Measurements from ENCODE around the gene KRTAP3-1. TPM values are rescaled to one million over a fixed set of nuclear protein-coding genes. Genes with fewer than 3 reads are reported as not detected.

KRTAP3-1 gene
- total RNA-seq, 2 donors from 2014 or later, result not detected

GRCh38 chr17:40992666-40993065 lies 16.3 kb downstream of the KRTAP3-1 start:
- no peaks in the 10 kb centered on the region for H3K9me3 ChIP-seq
- no peaks in the 10 kb centered on the region for H3K36me3 ChIP-seq
- H3K4me3 ChIP-seq, result no peak overlapping the region
- ATAC-seq (ENCODE audit: insufficient number of reproducible peaks, low FRiP score, low read depth), result no peak
- no peak overlapping the region for H3K27ac ChIP-seq
- no peaks in the 10 kb centered on the region for H3K4me1 ChIP-seq (ENCODE audit: control insufficient read depth in 1 of 2, low read depth in 2 of 2)
- no peak for TF ChIP-seq CTCF (IDR thresholded peaks at IDR 0.05)
- H3K27me3 ChIP-seq (replicated peaks; ENCODE audit: insufficient read depth), result no peaks in the 10 kb centered on the region
- DNase-seq (ENCODE audit: low spot score), result no peak

GRCh38 chr17:40986920-40987319 lies 22.0 kb downstream of the KRTAP3-1 start:
- H3K9me3 ChIP-seq, result no peaks in the 10 kb centered on the region
- ATAC-seq (ENCODE audit: insufficient number of reproducible peaks, low FRiP score, low read depth) (no peak), DNase-seq (ENCODE audit: low spot score) (no peak)
- no peak for TF ChIP-seq CTCF (IDR thresholded peaks at IDR 0.05)
- no peak overlapping the region for H3K27ac ChIP-seq
- no peak overlapping the region for H3K4me3 ChIP-seq
- H3K27me3 ChIP-seq (replicated peaks; ENCODE audit: insufficient read depth), result no peaks in the 10 kb centered on the region
- no peaks in the 10 kb centered on the region for H3K4me1 ChIP-seq (ENCODE audit: control insufficient read depth in 1 of 2, low read depth in 2 of 2)
- H3K36me3 ChIP-seq, result no peaks in the 10 kb centered on the region

- H3K9me3 ChIP-seq, result no peaks in the 10 kb centered on the region
- no peak within 1 kb of the TSS for H3K4me3 ChIP-seq
- peaks cover 0 to 3% of the 10 kb centered on the region in 2 donors for H3K4me1 ChIP-seq (ENCODE audit: control insufficient read depth in 1 of 2, low read depth in 2 of 2)
- no peak for TF ChIP-seq CTCF (IDR thresholded peaks at IDR 0.05)
- no peak within 1 kb of the TSS for H3K27ac ChIP-seq
- DNase-seq (ENCODE audit: low spot score) (no peak), ATAC-seq (ENCODE audit: insufficient number of reproducible peaks, low FRiP score, low read depth) (no peak)
- H3K27me3 ChIP-seq (replicated peaks; ENCODE audit: insufficient read depth), result no peaks in the 10 kb centered on the region
- no peaks in the 10 kb centered on the region for H3K36me3 ChIP-seq
Measured at GRCh38 chr17:40984226-40984625, 24.7 kb downstream of the KRTAP3-1 start, which contains the start of gene KRT40. Gene KRT40, minus strand, starts transcription at chr17:40984326. Its CDS starts 53 bp downstream, at chr17:40984273.

GRCh38 chr17:40981115-40981514 lies 27.8 kb downstream of the KRTAP3-1 start:
- no peak overlapping the region for H3K4me3 ChIP-seq
- H3K36me3 ChIP-seq, result no peaks in the 10 kb centered on the region
- H3K27me3 ChIP-seq (replicated peaks; ENCODE audit: insufficient read depth), result no peaks in the 10 kb centered on the region
- H3K9me3 ChIP-seq, result no peaks in the 10 kb centered on the region
- peaks cover 0 to 3% of the 10 kb centered on the region in 2 donors for H3K4me1 ChIP-seq (ENCODE audit: control insufficient read depth in 1 of 2, low read depth in 2 of 2)
- TF ChIP-seq CTCF (IDR thresholded peaks at IDR 0.05), result no peak
- ATAC-seq (ENCODE audit: insufficient number of reproducible peaks, low FRiP score, low read depth) (no peak), DNase-seq (ENCODE audit: low spot score) (no peak)
- no peak overlapping the region for H3K27ac ChIP-seq

GRCh38 chr17:40980596-40980995 lies 28.3 kb downstream of the KRTAP3-1 start:
- Histone ChIP-seq H3K27ac (no peak overlapping the region), H3K36me3 (no peaks in the 10 kb centered on the region), H3K4me3 (no peak overlapping the region), H3K4me1 (ENCODE audit: control insufficient read depth in 1 of 2, low read depth in 2 of 2) (peaks cover 0 to 3% of the 10 kb centered on the region in 2 donors), H3K27me3 (replicated peaks; ENCODE audit: insufficient read depth) (no peaks in the 10 kb centered on the region), H3K9me3 (no peaks in the 10 kb centered on the region)
- TF ChIP-seq CTCF (IDR thresholded peaks at IDR 0.05), result no peak
- no peak for DNase-seq (ENCODE audit: low spot score)
- ATAC-seq (ENCODE audit: insufficient number of reproducible peaks, low FRiP score, low read depth), result no peak

All from thoracic aorta (tissue), 2 donors.